ENCODE measurements around the gene GLYATL1.
"Not testable (repeated sequence)": the region's sequence is repeated elsewhere in the genome, so short reads cannot be mapped to it uniquely, and the experiment has no call there.

GLYATL1 gene

DNA sequence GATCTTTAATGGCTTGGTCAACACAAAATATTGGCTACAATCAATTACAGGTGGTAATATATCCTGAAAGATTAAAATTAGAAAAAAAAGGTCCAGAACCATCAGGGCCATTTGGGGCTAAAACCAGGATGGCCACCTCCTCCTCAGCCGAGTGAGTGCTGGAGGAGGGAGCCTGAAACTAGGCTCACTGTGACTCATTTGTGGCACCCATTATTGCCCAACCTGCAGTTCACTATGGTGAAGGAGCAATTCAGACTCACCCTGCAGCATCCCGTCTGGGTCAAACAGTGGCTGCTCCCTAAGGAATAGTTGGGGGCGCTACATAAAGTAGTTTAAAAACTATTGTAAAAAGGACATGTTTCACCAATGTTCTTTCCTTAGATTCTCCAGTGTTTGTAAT is 60.7 kb downstream of the GLYATL1 start:
- DNase-seq: no peak

DNA sequence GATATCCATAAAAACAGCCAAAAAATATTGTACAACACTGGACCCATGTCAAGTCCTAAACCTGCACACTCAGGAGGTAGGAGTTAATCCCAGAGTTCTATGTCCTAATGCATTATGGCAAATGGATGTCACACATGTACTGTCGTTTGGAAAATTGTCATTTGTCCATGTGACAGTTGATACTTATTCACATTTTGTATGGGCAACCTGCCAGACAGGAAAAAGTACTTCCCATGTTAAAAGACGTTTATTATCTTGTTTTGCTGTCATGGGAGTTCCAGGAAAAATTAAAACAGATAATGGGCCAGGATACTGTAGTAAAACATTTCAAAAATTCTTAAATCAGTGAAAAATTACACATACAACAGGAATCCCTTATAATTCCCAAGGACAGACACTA is 62.7 kb downstream of the GLYATL1 start:
- not testable (repeated sequence) for DNase-seq

Measured in CD4-positive, alpha-beta T cell treated with Interleukin-6 for 4 hours (primary cell).